HG02870 (cell line): ENCODE measurements around the gene ARMC7.
"Not testable (repeated sequence)": the region's sequence is repeated elsewhere in the genome, so short reads cannot be mapped to it uniquely, and the experiment has no call there.

Experiments used
- ATAC-seq: cut with Tn5 transposase; IDR thresholded peaks from one replicate; pipeline ENCODE4 v1.9.1; 2021; ENCODE audit warnings: mild to moderate bottlenecking, moderate library complexity; ENCODE audit not compliant: unreplicated experiment

Gene ARMC7

GRCh38 chr17:75151930-75152329 is 42.2 kb downstream of the ARMC7 start:
- no peak for ATAC-seq

DNA sequence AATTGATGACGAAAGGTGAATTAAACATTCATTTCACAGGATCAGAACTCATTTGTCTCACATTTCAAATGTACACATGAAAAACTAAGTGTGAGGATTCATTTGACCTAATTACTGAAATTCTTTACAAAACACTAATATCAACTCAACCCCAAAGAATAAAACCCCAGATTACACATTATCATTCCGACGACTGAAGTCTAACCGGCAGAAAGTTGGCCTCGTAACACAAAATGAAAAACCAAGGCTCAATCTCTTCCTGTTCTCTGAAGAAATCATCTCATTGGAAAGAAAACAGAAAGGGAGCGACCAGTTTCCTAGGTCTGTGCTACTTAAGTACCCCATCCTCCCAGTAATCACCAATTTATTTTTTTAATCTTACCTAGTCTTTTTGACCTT is 42.8 kb downstream of the ARMC7 start:
- ATAC-seq = no peak

DNA sequence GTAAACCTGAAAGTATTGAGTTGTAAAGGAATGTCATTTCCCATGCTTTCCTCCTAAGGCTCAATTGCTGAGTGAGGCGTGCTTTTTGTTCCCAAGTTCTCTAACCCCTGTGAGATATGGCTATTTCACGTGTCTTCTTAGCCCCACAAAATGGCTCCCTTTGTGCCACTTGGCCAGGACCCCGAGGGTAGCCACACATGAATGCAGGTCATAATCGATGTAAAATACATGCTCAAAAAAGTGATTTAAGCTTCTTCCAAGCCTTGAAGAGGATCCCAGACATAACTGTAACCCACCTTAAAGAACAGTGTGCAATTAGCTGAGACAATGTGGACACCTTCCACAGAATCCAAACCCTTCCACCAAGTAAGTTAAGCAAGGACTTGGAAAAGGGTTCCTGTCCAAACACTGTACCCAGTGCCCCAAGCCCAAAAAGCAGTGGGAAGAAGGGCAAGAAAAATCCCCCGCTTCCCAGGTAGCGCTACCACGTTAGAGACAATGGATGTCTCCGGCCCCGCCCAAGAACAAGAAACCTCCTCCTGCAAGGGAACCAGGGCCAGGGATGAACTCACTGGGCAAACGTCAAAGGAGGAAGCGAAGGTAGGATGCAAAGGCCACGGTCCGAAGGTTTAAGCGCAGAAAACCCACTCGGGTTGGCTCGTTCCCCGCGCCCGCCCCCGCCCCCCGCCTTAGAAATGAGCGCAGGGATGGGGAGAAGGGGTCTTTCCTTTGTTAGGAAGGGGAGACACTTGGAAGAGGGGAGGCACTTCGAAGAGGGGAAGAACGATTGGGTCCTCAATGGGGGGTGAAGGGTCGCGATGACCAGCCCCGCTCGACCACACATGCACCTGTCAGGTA is 43.4 kb downstream of the ARMC7 start:
- no peak for ATAC-seq

DNA sequence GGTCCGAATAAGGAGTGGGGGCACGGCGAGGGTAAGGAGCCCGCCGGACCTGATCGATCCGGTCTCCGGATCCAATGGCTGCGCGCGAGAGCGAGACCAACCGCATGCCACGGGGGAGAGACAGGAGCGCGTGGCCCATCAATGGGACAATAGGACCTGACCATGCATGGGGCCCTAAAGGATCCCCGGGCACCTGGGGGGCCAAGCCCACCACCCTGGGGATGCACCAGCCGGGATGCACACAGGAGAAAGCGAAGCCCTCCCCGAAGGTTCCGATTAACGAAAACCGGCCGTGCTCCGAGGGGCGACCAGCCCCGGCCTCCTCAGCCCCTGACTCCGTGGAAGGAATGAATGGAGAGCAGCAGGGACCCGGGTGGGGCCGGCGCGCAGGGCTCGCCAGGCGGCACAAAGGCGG is 44.0 kb downstream of the ARMC7 start:
- peak; percentile 8 for ATAC-seq

DNA sequence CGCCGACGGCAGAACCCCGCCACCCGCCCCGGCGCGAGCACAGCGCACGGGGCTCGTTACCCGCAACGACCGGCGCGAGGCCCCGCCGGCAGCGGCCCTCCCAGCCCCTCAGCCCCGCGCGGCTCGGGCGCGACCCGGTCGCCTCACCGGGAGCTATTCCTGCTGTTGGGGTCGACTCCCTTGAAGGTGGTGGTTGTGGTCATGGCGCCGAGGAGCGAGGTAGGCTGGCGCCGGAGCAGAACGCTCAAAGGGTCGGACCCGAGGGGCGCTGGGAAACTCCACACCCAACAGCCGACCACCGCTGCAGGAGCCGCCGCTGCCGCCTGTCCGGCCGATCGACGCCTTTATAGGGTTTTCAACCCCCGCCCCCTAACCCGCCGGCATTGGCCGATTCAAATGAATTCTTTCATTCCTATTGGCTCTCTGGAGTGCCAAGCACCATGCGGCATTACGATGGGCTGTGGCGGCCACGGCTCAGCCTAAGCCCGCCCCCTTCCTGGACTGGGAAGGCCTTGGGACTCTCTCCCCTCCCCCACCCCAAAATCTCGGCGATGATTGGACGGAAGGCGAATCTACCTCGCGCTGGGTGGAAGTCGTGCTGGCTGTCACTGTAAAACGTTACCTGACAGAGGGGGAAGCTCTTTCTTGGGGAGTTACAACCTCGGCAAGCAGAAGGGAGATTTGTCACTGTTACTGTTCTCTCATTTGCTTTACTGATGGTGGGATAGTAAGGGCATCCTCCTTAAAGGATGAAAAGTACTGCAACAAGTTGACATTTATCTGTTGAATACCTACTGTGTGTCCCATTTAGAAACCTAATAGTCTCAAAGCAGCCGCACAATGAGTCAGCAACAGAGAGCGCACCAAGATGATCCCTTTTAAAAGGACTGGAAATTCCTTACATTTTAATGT is 44.7 kb downstream of the ARMC7 start, which contains the start of gene JPT1:
JPT1 (minus strand) TSS at position 318 of the 912 bp plus-strand sequence; CDS start at position 203, 115 bp downstream.
- peak; percentile 95 for ATAC-seq

DNA sequence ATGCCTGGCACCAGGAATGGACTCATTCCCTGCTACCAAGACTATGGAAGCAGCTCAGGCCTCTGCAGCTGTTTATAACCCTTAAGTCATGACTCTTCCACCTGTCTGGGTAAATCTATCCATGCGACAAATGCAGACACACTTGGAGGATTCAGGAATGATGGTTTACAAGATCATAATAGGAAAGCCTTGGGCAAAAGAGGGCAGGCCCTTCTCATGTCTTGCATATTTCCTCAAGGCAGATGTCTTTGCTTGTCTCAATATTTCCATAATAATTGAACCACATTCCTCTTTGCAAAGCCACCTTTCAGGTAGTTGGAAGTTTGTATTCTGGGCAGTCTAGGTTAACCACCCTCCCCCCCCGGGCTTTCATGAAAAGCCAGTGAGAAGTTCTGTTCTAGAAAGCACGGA is 45.4 kb downstream of the ARMC7 start:
- no peak for ATAC-seq

DNA sequence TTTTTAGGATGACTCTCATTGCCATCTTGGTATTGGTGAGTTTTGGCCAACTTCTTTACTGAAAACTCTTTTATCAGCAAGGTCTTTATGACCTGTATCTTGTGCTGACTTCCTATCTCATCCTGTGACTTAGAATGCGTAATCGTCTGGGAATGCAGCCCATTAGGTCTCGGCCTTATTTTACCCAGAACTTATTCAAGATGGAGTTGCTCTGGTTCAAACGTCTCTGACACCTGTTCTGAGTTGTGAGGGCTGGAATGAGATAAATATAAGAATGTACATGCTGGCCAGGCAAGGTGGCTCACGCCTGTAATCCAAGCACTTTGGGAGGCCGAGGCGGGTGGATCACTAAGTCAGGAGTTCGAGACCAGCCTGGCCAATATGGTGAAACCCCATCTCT is 48.7 kb downstream of the ARMC7 start:
- not testable (repeated sequence) for ATAC-seq

DNA sequence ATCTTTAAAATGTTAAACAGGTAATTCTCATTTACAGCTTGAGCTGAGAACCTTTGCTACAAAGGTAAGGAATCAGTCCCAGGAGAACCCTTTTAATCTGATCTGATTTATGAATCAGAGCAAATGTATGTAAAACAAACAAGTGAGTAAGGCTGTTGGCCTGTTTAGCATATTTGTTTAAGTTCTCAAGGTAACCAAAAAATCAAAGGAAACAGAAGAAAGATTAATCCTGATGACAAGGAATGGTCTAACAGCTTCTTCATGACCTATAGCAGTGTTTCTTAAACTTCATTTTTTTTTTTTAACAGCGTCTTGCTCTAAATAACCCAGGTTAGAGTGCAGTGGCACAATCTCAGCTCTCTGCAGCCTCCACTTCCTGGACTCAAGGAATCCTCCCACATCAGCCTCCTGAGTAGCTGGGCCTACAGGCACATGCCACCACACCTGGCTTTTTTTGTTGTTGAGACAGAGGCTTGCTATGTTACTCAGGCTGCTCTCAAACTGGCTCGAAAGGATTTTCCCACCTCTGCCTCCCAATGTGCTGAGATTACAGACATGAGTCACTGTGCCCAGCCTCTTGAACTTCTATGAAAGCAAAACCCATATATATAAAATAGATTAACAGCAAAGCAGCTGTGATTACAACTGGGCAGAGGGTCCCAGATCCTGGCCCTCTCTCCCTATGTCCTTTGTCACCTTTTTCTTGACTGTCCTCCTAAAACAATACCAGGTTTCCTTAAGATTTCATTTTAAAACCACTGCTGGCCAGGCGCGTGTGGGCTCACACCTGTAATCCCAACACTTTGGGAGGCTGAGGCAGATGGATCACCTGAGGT is 49.6 kb downstream of the ARMC7 start:
- ATAC-seq = no peak

- ATAC-seq = no peak
Measured at GRCh38 chr17:75160211-75160610, 50.4 kb downstream of the ARMC7 start.

GRCh38 chr17:75163074-75163473 is 53.3 kb downstream of the ARMC7 start:
- ATAC-seq = no peak

DNA sequence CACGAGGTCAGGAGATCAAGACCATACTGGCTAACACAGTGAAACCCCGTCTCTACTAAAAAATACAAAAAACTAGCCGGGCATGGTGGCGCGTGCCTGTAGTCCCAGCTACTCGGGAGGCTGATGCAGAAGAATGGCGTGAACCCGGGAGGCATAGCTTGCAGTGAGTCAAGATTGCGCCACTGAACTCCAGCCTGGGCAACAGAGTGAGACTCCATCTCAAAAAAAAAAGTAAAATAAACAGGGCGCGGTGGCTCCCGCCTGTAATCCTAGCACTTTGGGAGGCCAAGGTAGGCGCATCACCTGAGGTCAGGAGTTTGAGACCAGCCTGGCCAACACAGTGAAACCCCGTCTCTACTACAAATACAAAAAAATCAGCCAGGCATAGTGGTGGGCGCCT is 54.8 kb downstream of the ARMC7 start:
- ATAC-seq = not testable (repeated sequence)

DNA sequence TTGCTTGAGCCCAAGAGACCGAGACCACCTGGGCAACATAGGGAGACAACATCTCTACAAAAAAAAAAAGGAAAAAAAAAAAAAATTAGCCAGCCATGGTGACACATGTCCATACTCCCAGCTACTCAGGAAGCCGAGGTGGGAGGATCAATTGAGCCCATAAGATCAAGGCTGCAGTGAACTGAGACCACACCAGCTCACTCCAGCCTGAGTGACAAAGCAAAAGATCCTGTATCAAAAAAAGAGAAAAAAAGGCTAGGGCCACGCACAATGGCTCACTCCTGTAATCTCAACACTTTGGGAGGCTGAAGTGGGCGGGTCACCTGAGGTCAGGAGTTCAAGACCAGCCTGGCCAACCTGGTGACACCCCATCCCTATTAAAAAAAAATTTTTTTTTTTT is 59.2 kb downstream of the ARMC7 start:
- ATAC-seq = no peak

DNA sequence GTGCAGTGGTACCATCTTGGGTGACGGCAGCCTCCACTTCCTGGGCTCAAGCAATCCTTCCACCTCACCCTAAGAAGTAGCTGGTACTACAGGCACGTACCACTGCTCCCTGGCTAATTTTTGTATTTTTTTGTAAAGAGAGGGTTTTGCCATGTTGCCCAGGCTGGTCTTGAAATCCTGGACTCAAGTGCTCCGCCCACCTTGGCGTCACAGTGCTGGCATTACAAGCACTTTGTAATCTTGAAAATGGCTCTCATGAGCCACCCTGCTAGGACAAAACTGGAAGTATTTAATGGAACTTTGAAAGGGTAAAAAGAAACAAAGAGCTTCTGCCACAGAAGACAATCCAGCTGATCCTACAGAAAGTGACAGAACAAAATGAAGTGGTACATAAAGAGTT is 63.8 kb downstream of the ARMC7 start:
- ATAC-seq = no peak

DNA sequence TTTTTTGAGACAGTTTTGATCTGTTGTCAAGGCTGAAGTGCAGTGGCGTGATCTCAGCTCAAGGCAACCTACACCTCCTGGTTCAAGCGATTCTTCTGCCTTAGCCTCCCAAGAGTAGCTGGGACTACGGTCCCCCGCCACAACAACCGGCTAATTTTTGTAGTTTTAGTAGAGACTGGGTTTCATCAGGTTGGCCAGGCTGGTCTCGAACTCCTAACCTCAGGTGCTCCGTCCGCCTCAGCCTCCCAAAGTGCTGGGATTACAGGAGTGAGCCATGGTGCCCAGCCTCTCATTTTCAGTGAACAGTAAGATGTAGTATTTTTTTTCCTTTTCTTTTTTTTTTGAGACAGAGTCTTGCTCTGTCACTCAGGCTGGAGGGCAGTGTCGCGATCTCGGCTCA is 65.2 kb downstream of the ARMC7 start:
- ATAC-seq = no peak

DNA sequence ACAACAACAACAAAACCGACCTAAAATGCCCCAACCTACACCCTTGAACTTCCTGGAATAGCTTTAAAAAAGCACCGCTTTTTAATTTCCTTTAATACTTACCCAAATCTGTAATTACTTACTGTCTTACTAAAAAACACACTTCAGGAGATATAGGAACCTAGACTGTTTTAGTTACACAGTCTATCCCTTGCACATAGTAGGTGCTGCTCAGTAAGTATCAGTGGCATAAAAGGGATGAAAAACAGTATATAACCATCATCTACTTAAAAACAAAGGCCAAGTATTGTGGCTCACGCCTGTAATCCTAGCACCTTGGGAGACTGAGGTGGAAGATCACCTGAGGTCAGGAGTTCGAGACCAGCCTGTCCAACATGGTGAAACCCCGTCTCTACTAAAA is 66.9 kb downstream of the ARMC7 start:
- ATAC-seq = no peak

- no peak for ATAC-seq
Measured at GRCh38 chr17:75178453-75178852, 68.7 kb downstream of the ARMC7 start.
